ENCODE measurements around the gene RHO. TPM values are rescaled to one million over a fixed set of nuclear protein-coding genes. Genes with fewer than 3 reads are reported as not detected.

Gene RHO
- total RNA-seq, 1 donor = not detected

GRCh38 chr3:129555153-129555550, 26.7 kb downstream of the RHO start:
- Histone ChIP-seq H3K27ac (ENCODE audit: low read depth, low read length) (no peak overlapping the region), H4K20me1 (ENCODE audit: insufficient read depth, low read length) (no peaks in the 10 kb centered on the region), H3K4me2 (ENCODE audit: insufficient read depth, low read length) (no peak overlapping the region), H3K79me2 (ENCODE audit: insufficient read depth, low read length) (peaks cover 3% of the 10 kb centered on the region), H3K4me3 (ENCODE audit: insufficient read depth, low read length) (no peak overlapping the region), H3K36me3 (ENCODE audit: insufficient read depth, low read length) (peaks cover 43% of the 10 kb centered on the region), H3K9me3 (ENCODE audit: low read depth, low read length) (no peaks in the 10 kb centered on the region), H3K4me1 (ENCODE audit: insufficient read depth, low read length) (peaks cover 21% of the 10 kb centered on the region), H2AFZ (ENCODE audit: low read length) (no peak overlapping the region), H3K27me3 (ENCODE audit: insufficient read depth, low read length) (no peaks in the 10 kb centered on the region)
- TF ChIP-seq CTCF (IDR thresholded peaks at IDR 0.05; ENCODE audit: extremely low read depth, low read depth, low read length) = no peak
- DNase-seq (ENCODE audit: insufficient read length, low spot score, missing footprints) = no peak

- Histone ChIP-seq H3K4me3 (ENCODE audit: insufficient read depth, low read length) (no peak overlapping the region), H3K4me2 (ENCODE audit: insufficient read depth, low read length) (no peak overlapping the region), H3K36me3 (ENCODE audit: insufficient read depth, low read length) (peaks cover 45% of the 10 kb centered on the region), H3K9me3 (ENCODE audit: low read depth, low read length) (no peaks in the 10 kb centered on the region), H2AFZ (ENCODE audit: low read length) (no peak overlapping the region), H3K4me1 (ENCODE audit: insufficient read depth, low read length) (peaks cover 27% of the 10 kb centered on the region), H3K27me3 (ENCODE audit: insufficient read depth, low read length) (no peaks in the 10 kb centered on the region), H3K79me2 (ENCODE audit: insufficient read depth, low read length) (peaks cover 3% of the 10 kb centered on the region), H3K27ac (ENCODE audit: low read depth, low read length) (no peak overlapping the region), H4K20me1 (ENCODE audit: insufficient read depth, low read length) (no peaks in the 10 kb centered on the region)
- no peak for DNase-seq (ENCODE audit: insufficient read length, low spot score, missing footprints)
- TF ChIP-seq CTCF (IDR thresholded peaks at IDR 0.05; ENCODE audit: extremely low read depth, low read depth, low read length) = no peak
Observed at GRCh38 chr3:129555616-129556357, 27.3 kb downstream of the RHO start.

- no peak for TF ChIP-seq CTCF (IDR thresholded peaks at IDR 0.05; ENCODE audit: extremely low read depth, low read depth, low read length)
- Histone ChIP-seq H3K4me3 (ENCODE audit: insufficient read depth, low read length) (no peak overlapping the region), H4K20me1 (ENCODE audit: insufficient read depth, low read length) (no peaks in the 10 kb centered on the region), H2AFZ (ENCODE audit: low read length) (no peak overlapping the region), H3K27ac (ENCODE audit: low read depth, low read length) (no peak overlapping the region), H3K79me2 (ENCODE audit: insufficient read depth, low read length) (peaks cover 3% of the 10 kb centered on the region), H3K27me3 (ENCODE audit: insufficient read depth, low read length) (no peaks in the 10 kb centered on the region), H3K36me3 (ENCODE audit: insufficient read depth, low read length) (peaks cover 45% of the 10 kb centered on the region), H3K4me2 (ENCODE audit: insufficient read depth, low read length) (no peak overlapping the region), H3K9me3 (ENCODE audit: low read depth, low read length) (no peaks in the 10 kb centered on the region), H3K4me1 (ENCODE audit: insufficient read depth, low read length) (peaks cover 33% of the 10 kb centered on the region)
- no peak for DNase-seq (ENCODE audit: insufficient read length, low spot score, missing footprints)
Observed at GRCh38 chr3:129556358-129556695, 27.9 kb downstream of the RHO start.

DNA sequence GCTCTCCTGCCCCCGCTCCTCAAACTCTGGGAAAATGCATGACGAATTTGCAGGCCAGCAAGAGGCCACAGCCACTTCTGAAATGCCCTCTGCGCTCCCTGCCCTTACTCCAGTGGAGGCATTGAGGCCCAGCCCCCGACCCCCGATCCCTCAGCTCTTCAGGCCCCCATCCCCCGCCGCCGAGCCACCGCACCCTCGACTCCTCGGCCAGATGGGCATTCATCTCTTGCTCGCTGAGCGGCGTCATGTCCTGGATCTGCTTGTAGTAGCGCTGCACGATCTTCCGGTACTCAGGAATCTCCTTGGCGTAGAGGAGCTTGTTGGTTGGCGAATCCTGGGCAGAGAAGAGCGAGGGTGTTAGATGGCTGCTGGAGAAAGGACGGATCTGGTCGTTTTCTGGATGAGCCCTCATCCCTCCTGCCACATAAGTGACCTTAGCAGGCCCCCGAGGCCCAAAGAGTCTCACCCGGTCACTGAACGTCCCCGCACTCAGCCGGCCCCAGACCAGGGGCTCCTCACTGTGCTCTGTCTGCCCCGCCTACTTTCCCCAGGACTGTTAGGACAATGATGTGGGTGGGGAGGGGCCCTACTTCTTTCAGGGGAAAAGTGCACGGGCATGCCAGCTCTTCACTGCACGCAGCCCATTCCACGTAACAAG, 28.6 kb downstream of the RHO start:
- DNase-seq (ENCODE audit: insufficient read length, low spot score, missing footprints) = no peak
- Histone ChIP-seq H4K20me1 (ENCODE audit: insufficient read depth, low read length) (no peaks in the 10 kb centered on the region), H3K27me3 (ENCODE audit: insufficient read depth, low read length) (no peaks in the 10 kb centered on the region), H3K79me2 (ENCODE audit: insufficient read depth, low read length) (peaks cover 3% of the 10 kb centered on the region), H3K4me1 (ENCODE audit: insufficient read depth, low read length) (peaks cover 35% of the 10 kb centered on the region), H3K36me3 (ENCODE audit: insufficient read depth, low read length) (peaks cover 47% of the 10 kb centered on the region), H3K9me3 (ENCODE audit: low read depth, low read length) (no peaks in the 10 kb centered on the region), H3K27ac (ENCODE audit: low read depth, low read length) (no peak overlapping the region), H2AFZ (ENCODE audit: low read length) (no peak overlapping the region), H3K4me3 (ENCODE audit: insufficient read depth, low read length) (no peak overlapping the region), H3K4me2 (ENCODE audit: insufficient read depth, low read length) (no peak overlapping the region)
- TF ChIP-seq CTCF (IDR thresholded peaks at IDR 0.05; ENCODE audit: extremely low read depth, low read depth, low read length) = no peak
